ENCODE results near the gene HMOX1. TPM values are rescaled to one million over a fixed set of nuclear protein-coding genes. Genes with fewer than 3 reads are reported as not detected.
A peak's percentile ranks its signal among the peaks of the same experiment; 100 is the strongest.

Gene HMOX1
- 100 to 1,000 TPM in 1 of 6 experiments, 10 to 100 TPM in 5; 15.7 to 255 (median 47.2) TPM for total RNA-seq
- long read RNA-seq, partial matches to known transcripts, result 1 of 4 reads
- long read RNA-seq, other reads (novel, unspliced or antisense), result 0 of 4 reads

- ATAC-seq, result peak; percentile 67 to 85 (median 84)
- H3K9me3 ChIP-seq, result no peaks in the 10 kb centered on the region
- no peaks in the 10 kb centered on the region for H3K27me3 ChIP-seq
- H3K4me3 ChIP-seq, result peak within 1 kb of the TSS; percentile 65 to 93 (median 89)
- peak within 1 kb of the TSS; percentile 78 to 84 (median 80) for H3K27ac ChIP-seq
- intact Hi-C loops (cut with DNase I), result no loop called here
- peak; percentile 96 to 97 (median 96) for DNase-seq
- peak; percentile 97 for TF ChIP-seq POLR2A (IDR thresholded peaks at IDR 0.05)
- TF ChIP-seq CTCF (IDR thresholded peaks at IDR 0.05), result peak in 1 of 4 donors; percentile 17
- peaks cover 0 to 85% (median 26%) of the 10 kb centered on the region in 4 donors for H3K4me1 ChIP-seq
- WGBS (ENCODE audit: insufficient coverage, low coverage, low lambda C conversion rate, missing lambda C conversion rate), result 2% methylated on average over 13 of the region's 47 CpGs
- peaks cover 0 to 11% (median 0%) of the 10 kb centered on the region in 4 donors for H3K36me3 ChIP-seq
Measured at GRCh38 chr22:35380537-35381423, at the start of gene HMOX1. Gene HMOX1, plus strand, starts transcription at chr22:35381096. Its CDS starts 78 bp downstream, at chr22:35381174.

- WGBS (ENCODE audit: insufficient coverage, low coverage, low lambda C conversion rate, missing lambda C conversion rate), result 78% methylated on average over 6 of the region's 6 CpGs
- ATAC-seq (no peak), DNase-seq (no peak)
- Histone ChIP-seq H3K4me3 (no peak overlapping the region), H3K27ac (no peak overlapping the region), H3K4me1 (peaks cover 0 to 34% (median 16%) of the 10 kb centered on the region in 4 donors), H3K27me3 (no peaks in the 10 kb centered on the region), H3K36me3 (peaks cover 0 to 66% (median 36%) of the 10 kb centered on the region in 4 donors), H3K9me3 (no peaks in the 10 kb centered on the region)
- no peak for TF ChIP-seq CTCF (IDR thresholded peaks at IDR 0.05)
- no peak for TF ChIP-seq POLR2A (IDR thresholded peaks at IDR 0.05)
- intact Hi-C loops (cut with DNase I), result no loop called here
Measured at GRCh38 chr22:35332278-35332677, 48.6 kb upstream of the HMOX1 start.

GRCh38 chr22:35333220-35333619 lies 47.7 kb upstream of the HMOX1 start:
- DNase-seq (no peak), ATAC-seq (no peak)
- Histone ChIP-seq H3K9me3 (no peaks in the 10 kb centered on the region), H3K4me1 (peaks cover 0 to 27% (median 13%) of the 10 kb centered on the region in 4 donors), H3K27ac (no peak overlapping the region), H3K4me3 (no peak overlapping the region), H3K27me3 (no peaks in the 10 kb centered on the region), H3K36me3 (peaks cover 0 to 64% (median 33%) of the 10 kb centered on the region in 4 donors)
- intact Hi-C loops (cut with DNase I), result no loop called here
- TF ChIP-seq CTCF (IDR thresholded peaks at IDR 0.05) (no peak), POLR2A (IDR thresholded peaks at IDR 0.05) (no peak)
- no CpG with 5 or more reads among the region's 7 CpGs for WGBS (ENCODE audit: insufficient coverage, low coverage, low lambda C conversion rate, missing lambda C conversion rate)

- Histone ChIP-seq H3K36me3 (peaks cover 0 to 72% (median 37%) of the 10 kb centered on the region in 4 donors), H3K27me3 (no peaks in the 10 kb centered on the region), H3K27ac (no peak overlapping the region), H3K9me3 (no peaks in the 10 kb centered on the region), H3K4me3 (no peak overlapping the region), H3K4me1 (peaks cover 0 to 22% (median 8%) of the 10 kb centered on the region in 4 donors)
- DNase-seq (no peak), ATAC-seq (no peak)
- 38% methylated on average over 3 of the region's 9 CpGs for WGBS (ENCODE audit: insufficient coverage, low coverage, low lambda C conversion rate, missing lambda C conversion rate)
- intact Hi-C loops (cut with DNase I), result no loop called here
- TF ChIP-seq POLR2A (IDR thresholded peaks at IDR 0.05), result no peak
- TF ChIP-seq CTCF (IDR thresholded peaks at IDR 0.05), result no peak
Measured at GRCh38 chr22:35334004-35334403, 46.9 kb upstream of the HMOX1 start.
